Neural cell (in vitro differentiated cells): ENCODE results near the gene IFT122.
A peak's percentile ranks its signal among the peaks of the same experiment; 100 is the strongest.

Experiments
- SMC3 ChIP-seq: fragments of 450-650 bp; conservative IDR thresholded peaks from 2 replicates; pipeline ENCODE4 v1.6.1; 2014; ENCODE audit warnings: antibody characterized with exemption, mild to moderate bottlenecking, moderate library complexity; ENCODE audit not compliant: poor library complexity
- TAF1 ChIP-seq: IDR thresholded peaks from 2 replicates; pipeline ENCODE4 v1.6.1; 2012; ENCODE audit warnings: low read depth
- TF ChIP-seq, protein P1 (sequence below): fragments of 450-650 bp; IDR thresholded peaks from 2 replicates; pipeline ENCODE4 v1.5.1; 2014; ENCODE audit warnings: antibody characterized with exemption, mild to moderate bottlenecking, moderate library complexity; ENCODE audit not compliant: poor library complexity, severe bottlenecking
- TF ChIP-seq, protein P2 (sequence below): IDR thresholded peaks from 2 replicates; pipeline ENCODE4 v1.6.1; 2012; ENCODE audit warnings: borderline replicate concordance

DNA sequence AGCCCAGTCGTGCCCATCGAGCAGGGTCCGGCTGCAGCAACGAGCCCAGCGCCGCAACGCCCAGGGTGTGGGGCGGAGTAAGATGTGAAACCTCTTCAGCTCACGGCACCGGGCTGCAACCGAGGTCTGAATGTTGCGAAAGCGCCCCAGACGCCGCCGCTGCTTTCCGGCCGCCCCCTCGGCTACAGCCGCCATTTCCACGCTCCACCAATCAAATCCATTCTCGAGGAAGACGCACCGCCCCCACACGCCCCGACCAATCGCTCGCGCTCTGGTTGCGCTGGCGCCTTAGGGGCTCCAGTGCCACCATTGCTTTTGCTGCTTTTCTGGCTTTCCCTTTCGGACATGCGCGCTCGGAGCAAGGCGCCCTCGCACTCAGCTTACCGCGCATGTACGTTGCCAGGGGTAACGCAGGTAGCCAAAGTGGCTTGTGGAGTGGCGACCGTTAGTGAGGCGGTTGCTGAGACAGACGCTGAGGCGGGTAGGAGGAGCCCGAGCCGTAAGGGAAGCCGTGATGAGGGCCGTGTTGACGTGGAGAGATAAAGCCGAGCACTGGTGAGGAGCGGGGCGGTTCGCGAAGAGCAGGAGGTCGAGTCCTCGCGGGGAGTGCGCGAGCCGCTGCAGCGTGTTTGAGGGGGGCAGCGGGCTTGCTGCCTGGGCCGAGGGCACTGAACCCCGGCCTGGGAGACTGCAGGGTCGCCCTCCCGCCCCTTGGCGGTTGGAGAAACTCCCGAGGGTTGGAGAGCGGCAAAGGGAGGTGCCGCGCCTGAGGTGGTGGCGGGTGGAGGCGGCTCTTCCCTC, at the start of gene IFT122, which contains the start of gene MBD4:
- TF ChIP-seq, protein P1, sequence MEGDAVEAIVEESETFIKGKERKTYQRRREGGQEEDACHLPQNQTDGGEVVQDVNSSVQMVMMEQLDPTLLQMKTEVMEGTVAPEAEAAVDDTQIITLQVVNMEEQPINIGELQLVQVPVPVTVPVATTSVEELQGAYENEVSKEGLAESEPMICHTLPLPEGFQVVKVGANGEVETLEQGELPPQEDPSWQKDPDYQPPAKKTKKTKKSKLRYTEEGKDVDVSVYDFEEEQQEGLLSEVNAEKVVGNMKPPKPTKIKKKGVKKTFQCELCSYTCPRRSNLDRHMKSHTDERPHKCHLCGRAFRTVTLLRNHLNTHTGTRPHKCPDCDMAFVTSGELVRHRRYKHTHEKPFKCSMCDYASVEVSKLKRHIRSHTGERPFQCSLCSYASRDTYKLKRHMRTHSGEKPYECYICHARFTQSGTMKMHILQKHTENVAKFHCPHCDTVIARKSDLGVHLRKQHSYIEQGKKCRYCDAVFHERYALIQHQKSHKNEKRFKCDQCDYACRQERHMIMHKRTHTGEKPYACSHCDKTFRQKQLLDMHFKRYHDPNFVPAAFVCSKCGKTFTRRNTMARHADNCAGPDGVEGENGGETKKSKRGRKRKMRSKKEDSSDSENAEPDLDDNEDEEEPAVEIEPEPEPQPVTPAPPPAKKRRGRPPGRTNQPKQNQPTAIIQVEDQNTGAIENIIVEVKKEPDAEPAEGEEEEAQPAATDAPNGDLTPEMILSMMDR: peak; percentile 39
- peak; percentile 43 for TF ChIP-seq SMC3
- TF ChIP-seq, protein P2, sequence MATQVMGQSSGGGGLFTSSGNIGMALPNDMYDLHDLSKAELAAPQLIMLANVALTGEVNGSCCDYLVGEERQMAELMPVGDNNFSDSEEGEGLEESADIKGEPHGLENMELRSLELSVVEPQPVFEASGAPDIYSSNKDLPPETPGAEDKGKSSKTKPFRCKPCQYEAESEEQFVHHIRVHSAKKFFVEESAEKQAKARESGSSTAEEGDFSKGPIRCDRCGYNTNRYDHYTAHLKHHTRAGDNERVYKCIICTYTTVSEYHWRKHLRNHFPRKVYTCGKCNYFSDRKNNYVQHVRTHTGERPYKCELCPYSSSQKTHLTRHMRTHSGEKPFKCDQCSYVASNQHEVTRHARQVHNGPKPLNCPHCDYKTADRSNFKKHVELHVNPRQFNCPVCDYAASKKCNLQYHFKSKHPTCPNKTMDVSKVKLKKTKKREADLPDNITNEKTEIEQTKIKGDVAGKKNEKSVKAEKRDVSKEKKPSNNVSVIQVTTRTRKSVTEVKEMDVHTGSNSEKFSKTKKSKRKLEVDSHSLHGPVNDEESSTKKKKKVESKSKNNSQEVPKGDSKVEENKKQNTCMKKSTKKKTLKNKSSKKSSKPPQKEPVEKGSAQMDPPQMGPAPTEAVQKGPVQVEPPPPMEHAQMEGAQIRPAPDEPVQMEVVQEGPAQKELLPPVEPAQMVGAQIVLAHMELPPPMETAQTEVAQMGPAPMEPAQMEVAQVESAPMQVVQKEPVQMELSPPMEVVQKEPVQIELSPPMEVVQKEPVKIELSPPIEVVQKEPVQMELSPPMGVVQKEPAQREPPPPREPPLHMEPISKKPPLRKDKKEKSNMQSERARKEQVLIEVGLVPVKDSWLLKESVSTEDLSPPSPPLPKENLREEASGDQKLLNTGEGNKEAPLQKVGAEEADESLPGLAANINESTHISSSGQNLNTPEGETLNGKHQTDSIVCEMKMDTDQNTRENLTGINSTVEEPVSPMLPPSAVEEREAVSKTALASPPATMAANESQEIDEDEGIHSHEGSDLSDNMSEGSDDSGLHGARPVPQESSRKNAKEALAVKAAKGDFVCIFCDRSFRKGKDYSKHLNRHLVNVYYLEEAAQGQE: peak; percentile 33
- TF ChIP-seq TAF1: peak; percentile 24
